Keratinocyte (primary cell): ENCODE data around the gene BANK1. TPM values are rescaled to one million over a fixed set of nuclear protein-coding genes. Genes with fewer than 3 reads are reported as not detected.

Experiments
- DNase-seq: peaks from one replicate; pipeline ENCODE4 v3.0.0-alpha.2; 2011; ENCODE audit warnings: low read depth, missing footprints, low spot score
- FAIRE-seq: peaks from 2 replicates; lab custom pipeline; 2011; peaks lifted over from hg19 to GRCh38; lab: Jason Lieb, UNC
- H2AFZ ChIP-seq: 2 replicates; pipeline ENCODE4 v1.6.0; 2012; ENCODE audit warnings: low read length, control low read depth, inconsistent platforms; ENCODE audit not compliant: control insufficient read depth
- H3K27ac ChIP-seq: 2 replicates; pipeline ENCODE4 v1.5.1; 2011; ENCODE audit warnings: low read length; ENCODE audit not compliant: control insufficient read depth, insufficient read depth
- H3K27me3 ChIP-seq: 3 replicates; pipeline ENCODE4 v1.6.0; 2011; ENCODE audit warnings: low read length; ENCODE audit not compliant: control insufficient read depth, insufficient read depth; ENCODE audit errors: extremely low read depth
- H3K36me3 ChIP-seq, 2 experiments: 2 replicates in 1 of 2; 3 replicates in 1 of 2; pipeline ENCODE4 v1.5.1; 2011; ENCODE audit warnings: low read length in 2 of 2, mild to moderate bottlenecking in 1 of 2; ENCODE audit not compliant: control insufficient read depth in 2 of 2, insufficient read depth in 2 of 2; ENCODE audit errors: extremely low read depth in 1 of 2
- H3K4me1 ChIP-seq: 3 replicates; pipeline ENCODE4 v1.5.1; 2011; ENCODE audit warnings: low read length; ENCODE audit not compliant: control insufficient read depth, insufficient read depth; ENCODE audit errors: extremely low read depth
- H3K4me2 ChIP-seq: 3 replicates; pipeline ENCODE4 v1.6.0; 2011; ENCODE audit warnings: low read depth, low read length; ENCODE audit not compliant: control insufficient read depth, insufficient read depth; ENCODE audit errors: extremely low read depth
- H3K4me3 ChIP-seq, 3 experiments: fragments of 200-600 bp in 1 of 3; sonication (generic) in 1 of 3; 2 replicates in 2 of 3; 3 replicates in 1 of 3; pipeline ENCODE4 v1.5.1; 2011 to 2016; ENCODE audit warnings: low read length in 3 of 3, mild to moderate bottlenecking in 3 of 3, control low read depth in 2 of 3, inconsistent platforms in 1 of 3, low read depth in 1 of 3, mixed read lengths in 1 of 3, mixed run types in 1 of 3, moderate library complexity in 1 of 3; ENCODE audit not compliant: control insufficient read depth in 2 of 3, insufficient read depth in 2 of 3; ENCODE audit errors: extremely low read depth in 1 of 3
- H3K79me2 ChIP-seq: 2 replicates; pipeline ENCODE4 v1.6.0; 2012; ENCODE audit warnings: low read length; ENCODE audit not compliant: control insufficient read depth, insufficient read depth
- H3K9ac ChIP-seq: 3 replicates; pipeline ENCODE4 v1.6.0; 2011; ENCODE audit warnings: low read length; ENCODE audit not compliant: control insufficient read depth, insufficient read depth; ENCODE audit errors: extremely low read depth
- H3K9me1 ChIP-seq: 3 replicates; pipeline ENCODE4 v1.6.0; 2011; ENCODE audit warnings: low read length; ENCODE audit not compliant: control insufficient read depth, insufficient read depth; ENCODE audit errors: extremely low read depth
- H3K9me3 ChIP-seq: 2 replicates; pipeline ENCODE4 v1.5.1; 2012; ENCODE audit warnings: low read depth, low read length; ENCODE audit not compliant: control insufficient read depth
- H4K20me1 ChIP-seq: 3 replicates; pipeline ENCODE4 v1.6.0; 2011; ENCODE audit warnings: low read length; ENCODE audit not compliant: control insufficient read depth, insufficient read depth; ENCODE audit errors: extremely low read depth
- CTCF ChIP-seq, 3 experiments: IDR thresholded peaks in 1 of 3; conservative IDR thresholded peaks in 1 of 3; optimal IDR thresholded peaks in 1 of 3; 2 replicates in 2 of 3; 3 replicates in 1 of 3; pipeline versions ENCODE3 to v1.5.1; 2011; ENCODE audit warnings: low read length in 3 of 3, mild to moderate bottlenecking in 3 of 3, moderate library complexity in 2 of 3, control low read depth in 1 of 3, inconsistent platforms in 1 of 3; ENCODE audit not compliant: insufficient read depth in 2 of 3; ENCODE audit errors: extremely low read depth in 1 of 3
- EZH2 ChIP-seq: IDR thresholded peaks from one replicate; pipeline ENCODE4 v1.6.1; 2012; ENCODE audit warnings: inconsistent platforms, mild to moderate bottlenecking, low read length, moderate library complexity
- dilution Hi-C: fragments of 300-500 bp; cut with MboI; formaldehyde crosslinking; loops from one replicate; pipeline ENCODE4 v1.7.0; 2020; ENCODE audit warnings: low sequenced_read_pairs; ENCODE audit not compliant: extremely low pct_ligation_motif_present
- polyA plus RNA-seq, 5 experiments: library from polyadenylated mRNA; depleted of rRNA in 3 of 5; stranded (reverse) in 3 of 5; stranded (forward) in 1 of 5; unstranded in 1 of 5; fragments of >200 nt; gene quantifications; 1 replicate in 1 of 5; 2 replicates in 3 of 5; 3 replicates in 1 of 5; pipeline versions ENCODE4 v1.2.1 to v1.2.3, GENCODE V29; 2011 to 2012; ENCODE audit warnings: missing spikeins in 2 of 5, low read depth in 1 of 5, low replicate concordance in 1 of 5

BANK1 gene
- polyA plus RNA-seq, 1 donor (not counting 4 experiments of a cell fraction or from before 2014, with no cell fraction given): 0.25 TPM

- Histone ChIP-seq H3K9ac (no peak overlapping the region), H3K4me3 (no peak overlapping the region), H3K36me3 (no peaks in the 10 kb centered on the region), H3K9me1 (no peaks in the 10 kb centered on the region), H3K4me1 (no peaks in the 10 kb centered on the region), H3K27ac (no peak overlapping the region), H4K20me1 (no peaks in the 10 kb centered on the region), H3K9me3 (no peaks in the 10 kb centered on the region), H2AFZ (no peak overlapping the region), H3K27me3 (no peaks in the 10 kb centered on the region), H3K79me2 (no peaks in the 10 kb centered on the region), H3K4me2 (no peak overlapping the region)
- FAIRE-seq (peak; percentile 67), DNase-seq (no peak)
- no peak for TF ChIP-seq CTCF (optimal IDR thresholded peaks at IDR 0.05 in 1 of 3, IDR thresholded peaks at IDR 0.05 in 1 of 3, conservative IDR thresholded peaks at IDR 0.05 in 1 of 3; ENCODE audit: extremely low read depth in 1 of 3, insufficient read depth in 2 of 3, low read length in 3 of 3)
- TF ChIP-seq EZH2: no peak
- dilution Hi-C loops: no loop called here
Measured at GRCh38 chr4:101835121-101835904, 44.8 kb downstream of the BANK1 start.

GRCh38 chr4:101843054-101843453 lies 52.5 kb downstream of the BANK1 start:
- Histone ChIP-seq H3K4me2 (no peak overlapping the region), H3K27ac (no peak overlapping the region), H2AFZ (no peak overlapping the region), H3K79me2 (no peaks in the 10 kb centered on the region), H4K20me1 (no peaks in the 10 kb centered on the region), H3K36me3 (no peaks in the 10 kb centered on the region), H3K9me3 (no peaks in the 10 kb centered on the region), H3K4me3 (no peak overlapping the region), H3K9me1 (no peaks in the 10 kb centered on the region), H3K4me1 (no peaks in the 10 kb centered on the region), H3K9ac (no peak overlapping the region), H3K27me3 (no peaks in the 10 kb centered on the region)
- no peak for TF ChIP-seq EZH2
- TF ChIP-seq CTCF (optimal IDR thresholded peaks at IDR 0.05 in 1 of 3, IDR thresholded peaks at IDR 0.05 in 1 of 3, conservative IDR thresholded peaks at IDR 0.05 in 1 of 3; ENCODE audit: extremely low read depth in 1 of 3, insufficient read depth in 2 of 3, low read length in 3 of 3): no peak
- dilution Hi-C loops: no loop called here
- no peak for DNase-seq
- no peak for FAIRE-seq
